ENCODE data around the gene TP53AIP1.
A peak's percentile ranks its signal among the peaks of the same experiment; 100 is the strongest.

TP53AIP1 gene

GRCh38 chr11:128907585-128907984 lies 35.1 kb downstream of the TP53AIP1 start:
- peaks cover 67% of the 10 kb centered on the region for H3K27me3 ChIP-seq
- H3K4me1 ChIP-seq (ENCODE audit: control insufficient read depth in 1 of 2, insufficient read depth in 1 of 2, low read depth in 1 of 2, low read length in 1 of 2): peaks cover 0 to 15% of the 10 kb centered on the region in 2 experiments
- H3K9me3 ChIP-seq: no peaks in the 10 kb centered on the region
- TF ChIP-seq CTCF (IDR thresholded peaks at IDR 0.05): no peak
- no peak overlapping the region for H3K27ac ChIP-seq
- H3K4me3 ChIP-seq (ENCODE audit: low read depth in 1 of 2, low read length in 1 of 2): no peak overlapping the region
- H3K36me3 ChIP-seq: no peaks in the 10 kb centered on the region

- TF ChIP-seq CTCF (IDR thresholded peaks at IDR 0.05): no peak
- Histone ChIP-seq H3K27ac (no peak overlapping the region), H3K4me3 (ENCODE audit: low read depth in 1 of 2, low read length in 1 of 2) (peak overlapping the region in 1 of 2 experiments; percentile 57), H3K36me3 (no peaks in the 10 kb centered on the region), H3K4me1 (ENCODE audit: control insufficient read depth in 1 of 2, insufficient read depth in 1 of 2, low read depth in 1 of 2, low read length in 1 of 2) (peaks cover 0 to 15% of the 10 kb centered on the region in 2 experiments), H3K27me3 (peaks cover 74% of the 10 kb centered on the region), H3K9me3 (no peaks in the 10 kb centered on the region)
Measured at GRCh38 chr11:128906185-128907050, 36.3 kb downstream of the TP53AIP1 start.

GRCh38 chr11:128905345-128906184 lies 37.1 kb downstream of the TP53AIP1 start:
- H3K27me3 ChIP-seq: peaks cover 74% of the 10 kb centered on the region
- no peak overlapping the region for H3K27ac ChIP-seq
- H3K9me3 ChIP-seq: no peaks in the 10 kb centered on the region
- H3K4me1 ChIP-seq (ENCODE audit: control insufficient read depth in 1 of 2, insufficient read depth in 1 of 2, low read depth in 1 of 2, low read length in 1 of 2): peaks cover 0 to 15% of the 10 kb centered on the region in 2 experiments
- no peaks in the 10 kb centered on the region for H3K36me3 ChIP-seq
- H3K4me3 ChIP-seq (ENCODE audit: low read depth in 1 of 2, low read length in 1 of 2): peak overlapping the region in 1 of 2 experiments; percentile 57
- TF ChIP-seq CTCF (IDR thresholded peaks at IDR 0.05): no peak

GRCh38 chr11:128904656-128905344 lies 37.9 kb downstream of the TP53AIP1 start:
- no peaks in the 10 kb centered on the region for H3K36me3 ChIP-seq
- peaks cover 74% of the 10 kb centered on the region for H3K27me3 ChIP-seq
- TF ChIP-seq CTCF (IDR thresholded peaks at IDR 0.05): no peak
- peaks cover 0 to 15% of the 10 kb centered on the region in 2 experiments for H3K4me1 ChIP-seq (ENCODE audit: control insufficient read depth in 1 of 2, insufficient read depth in 1 of 2, low read depth in 1 of 2, low read length in 1 of 2)
- H3K27ac ChIP-seq: no peak overlapping the region
- no peaks in the 10 kb centered on the region for H3K9me3 ChIP-seq
- peak overlapping the region in 1 of 2 experiments; percentile 57 for H3K4me3 ChIP-seq (ENCODE audit: low read depth in 1 of 2, low read length in 1 of 2)

GRCh38 chr11:128904303-128904655 lies 38.4 kb downstream of the TP53AIP1 start:
- Histone ChIP-seq H3K27ac (no peak overlapping the region), H3K27me3 (peaks cover 74% of the 10 kb centered on the region)

More at GRCh38 chr11:128904303-128904655, 38.4 kb downstream of the TP53AIP1 start:
- Histone ChIP-seq H3K36me3 (no peaks in the 10 kb centered on the region), H3K9me3 (no peaks in the 10 kb centered on the region), H3K4me3 (ENCODE audit: low read depth in 1 of 2, low read length in 1 of 2) (no peak overlapping the region), H3K4me1 (ENCODE audit: control insufficient read depth in 1 of 2, insufficient read depth in 1 of 2, low read depth in 1 of 2, low read length in 1 of 2) (peaks cover 0 to 15% of the 10 kb centered on the region in 2 experiments)
- TF ChIP-seq CTCF (IDR thresholded peaks at IDR 0.05): no peak

Measured in neutrophil (primary cell).